Transverse colon (tissue), 4 donors: ENCODE data around the gene CRYBG1. TPM values are rescaled to one million over a fixed set of nuclear protein-coding genes. Genes with fewer than 3 reads are reported as not detected.

ENCODE experiments used
- DNase-seq: peaks from one replicate; pipeline ENCODE4 v3.0.0-alpha.2; 2019
- H3K27ac ChIP-seq, 4 donors: fragments of 200-600 bp; sonication (generic); 2 replicates each; pipeline ENCODE4 v1.5.1; 2016 to 2018; ENCODE audit warnings: inconsistent platforms in 4 of 4
- H3K27me3 ChIP-seq: fragments of 200-600 bp; sonication (generic); 2 replicates; pipeline ENCODE4 v1.5.1; 2017; ENCODE audit warnings: inconsistent platforms
- H3K36me3 ChIP-seq, 4 donors: fragments of 200-600 bp; sonication (generic); 2 replicates each; pipeline ENCODE4 v1.5.1; 2017 to 2019; ENCODE audit warnings: inconsistent platforms in 4 of 4
- H3K4me1 ChIP-seq, 4 donors: fragments of 200-600 bp; sonication (generic); 2 replicates each; pipeline ENCODE4 v1.5.1; 2017 to 2020; ENCODE audit warnings: inconsistent platforms in 4 of 4
- H3K4me3 ChIP-seq, 4 donors: fragments of 200-600 bp; sonication (generic); 1 replicate in 1 of 4; 2 replicates in 3 of 4; pipeline versions ENCODE4 v1.5.1 to v1.6.1; 2017 to 2019; ENCODE audit warnings: inconsistent platforms in 4 of 4
- H3K9me3 ChIP-seq, 2 donors: fragments of 200-600 bp; sonication (generic); 2 replicates each; pipeline ENCODE4 v1.5.1; 2017 to 2019; ENCODE audit warnings: inconsistent platforms in 2 of 2
- EP300 ChIP-seq: sonication (generic); formaldehyde crosslinking; IDR thresholded peaks from one replicate; pipeline ENCODE4 v1.6.1; 2017; ENCODE audit warnings: antibody characterized with exemption, low read depth
- POLR2A ChIP-seq: fragments of 450-650 bp; IDR thresholded peaks from one replicate; pipeline ENCODE4 v1.6.1; 2016; ENCODE audit warnings: antibody characterized with exemption, mild to moderate bottlenecking, moderate library complexity
- POLR2AphosphoS5 ChIP-seq, 3 donors: sonication (generic); formaldehyde crosslinking; IDR thresholded peaks; one replicate each; pipeline ENCODE4 v1.6.1; 2016; ENCODE audit warnings: antibody characterized with exemption in 3 of 3
- WGBS, 2 donors: methylation state at CpG; one replicate each; pipeline ENCODE4 v1.1.5; 2018; ENCODE audit warnings: low coverage in 1 of 2; 5-methylcytosine and 5-hydroxymethylcytosine counted together
- in situ Hi-C, 4 donors: fragments of 200-750 bp; cut with MboI; loops; one replicate each; pipeline versions ENCODE4 v1.15.0 to v1.15.1; 2017; ENCODE audit warnings: low sequenced_read_pairs in 3 of 4, low pct_ligation_motif_present in 1 of 4, low pct_unique_long_range_greater_than_20kb in 1 of 4
- intact Hi-C: fragments of 100-400 bp; cut with DNase I; formaldehyde crosslinking; loops from one replicate; pipeline ENCODE4 v1.15.1; 2023; ENCODE audit warnings: low total_unique reads
- total RNA-seq, 4 donors: library from RNA; depleted of rRNA; stranded (reverse); fragments of >200 nt; gene quantifications; one replicate each; pipeline ENCODE4 v1.1.0, GENCODE V29; 2016
- TF ChIP-seq, protein P1 (sequence below), 5 experiments: fragments of 200-600 bp in 3 of 5; fragments of 450-650 bp in 2 of 5; sonication (generic) in 3 of 5; IDR thresholded peaks; 1 replicate in 2 of 5; 2 replicates in 3 of 5; pipeline ENCODE4 v1.5.1; 2016 to 2017; ENCODE audit warnings: antibody characterized with exemption in 5 of 5, inconsistent platforms in 3 of 5, mild to moderate bottlenecking in 2 of 5, moderate library complexity in 1 of 5

CRYBG1 gene
- total RNA-seq, 4 donors from 2014 or later: 64.3 to 112 (median 70.2) TPM

DNA sequence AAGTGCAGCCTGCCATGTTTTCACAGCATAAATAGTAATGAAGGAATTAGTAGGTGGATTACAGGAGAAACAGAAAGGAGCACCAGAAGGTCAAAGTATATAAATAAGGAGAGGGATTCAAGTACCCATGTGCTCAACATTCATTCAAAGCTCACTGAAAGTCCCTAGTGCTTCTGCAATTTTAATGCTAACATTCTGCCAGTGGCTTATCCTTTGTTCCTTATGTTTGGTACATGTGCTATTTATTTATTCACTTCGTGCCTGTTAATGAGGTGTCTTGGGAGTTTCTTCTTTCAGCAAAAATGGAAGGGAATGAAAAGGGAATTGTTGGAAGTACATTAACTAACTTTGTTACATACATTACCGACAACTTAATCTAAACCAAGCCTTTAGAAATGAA, 105.7 kb downstream of the CRYBG1 start:
- Histone ChIP-seq H3K4me1 (peaks cover 0 to 18% (median 13%) of the 10 kb centered on the region in 4 donors), H3K4me3 (no peak overlapping the region), H3K36me3 (no peaks in the 10 kb centered on the region), H3K27me3 (no peaks in the 10 kb centered on the region), H3K9me3 (no peaks in the 10 kb centered on the region), H3K27ac (no peak overlapping the region)
- WGBS, 2 donors: 78 to 87% methylated on average over 2 of the region's 2 CpGs
- intact Hi-C loops: no loop called here
- TF ChIP-seq, protein P1, sequence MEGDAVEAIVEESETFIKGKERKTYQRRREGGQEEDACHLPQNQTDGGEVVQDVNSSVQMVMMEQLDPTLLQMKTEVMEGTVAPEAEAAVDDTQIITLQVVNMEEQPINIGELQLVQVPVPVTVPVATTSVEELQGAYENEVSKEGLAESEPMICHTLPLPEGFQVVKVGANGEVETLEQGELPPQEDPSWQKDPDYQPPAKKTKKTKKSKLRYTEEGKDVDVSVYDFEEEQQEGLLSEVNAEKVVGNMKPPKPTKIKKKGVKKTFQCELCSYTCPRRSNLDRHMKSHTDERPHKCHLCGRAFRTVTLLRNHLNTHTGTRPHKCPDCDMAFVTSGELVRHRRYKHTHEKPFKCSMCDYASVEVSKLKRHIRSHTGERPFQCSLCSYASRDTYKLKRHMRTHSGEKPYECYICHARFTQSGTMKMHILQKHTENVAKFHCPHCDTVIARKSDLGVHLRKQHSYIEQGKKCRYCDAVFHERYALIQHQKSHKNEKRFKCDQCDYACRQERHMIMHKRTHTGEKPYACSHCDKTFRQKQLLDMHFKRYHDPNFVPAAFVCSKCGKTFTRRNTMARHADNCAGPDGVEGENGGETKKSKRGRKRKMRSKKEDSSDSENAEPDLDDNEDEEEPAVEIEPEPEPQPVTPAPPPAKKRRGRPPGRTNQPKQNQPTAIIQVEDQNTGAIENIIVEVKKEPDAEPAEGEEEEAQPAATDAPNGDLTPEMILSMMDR (IDR thresholded peaks at IDR 0.05): no peak
- TF ChIP-seq POLR2A: no peak
- TF ChIP-seq POLR2AphosphoS5 (IDR thresholded peaks at IDR 0.05): no peak
- TF ChIP-seq EP300: no peak
- no peak for DNase-seq
- in situ Hi-C loops: no loop called here

DNA sequence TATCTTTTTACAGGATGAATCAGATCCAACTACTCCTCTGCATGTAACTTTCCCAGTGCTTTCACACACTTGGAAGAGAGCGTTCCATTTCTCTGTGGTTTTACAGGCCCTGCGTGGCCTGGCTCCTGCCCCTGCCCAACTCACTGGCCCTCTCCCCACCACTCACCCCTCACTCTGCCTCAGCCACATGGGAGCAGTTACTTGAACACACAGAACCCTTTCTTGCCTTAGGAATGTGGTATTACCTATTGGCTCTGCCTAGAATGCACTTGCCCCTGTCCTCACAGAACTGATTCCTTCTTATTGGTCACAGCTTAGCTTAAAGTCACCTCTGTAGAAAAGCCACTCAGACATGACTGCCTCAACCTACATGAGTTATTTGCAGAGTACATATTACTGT, 108.4 kb downstream of the CRYBG1 start:
- in situ Hi-C loops: no loop called here
- Histone ChIP-seq H3K27me3 (no peaks in the 10 kb centered on the region), H3K9me3 (no peaks in the 10 kb centered on the region), H3K36me3 (no peaks in the 10 kb centered on the region), H3K4me3 (no peak overlapping the region), H3K4me1 (peaks cover 0 to 20% (median 13%) of the 10 kb centered on the region in 4 donors), H3K27ac (no peak overlapping the region)
- DNase-seq: no peak
- intact Hi-C loops: no loop called here
- 87 to 98% methylated on average over 2 of the region's 2 CpGs for WGBS, 2 donors
- TF ChIP-seq EP300 (no peak), POLR2AphosphoS5 (IDR thresholded peaks at IDR 0.05) (no peak)

DNA sequence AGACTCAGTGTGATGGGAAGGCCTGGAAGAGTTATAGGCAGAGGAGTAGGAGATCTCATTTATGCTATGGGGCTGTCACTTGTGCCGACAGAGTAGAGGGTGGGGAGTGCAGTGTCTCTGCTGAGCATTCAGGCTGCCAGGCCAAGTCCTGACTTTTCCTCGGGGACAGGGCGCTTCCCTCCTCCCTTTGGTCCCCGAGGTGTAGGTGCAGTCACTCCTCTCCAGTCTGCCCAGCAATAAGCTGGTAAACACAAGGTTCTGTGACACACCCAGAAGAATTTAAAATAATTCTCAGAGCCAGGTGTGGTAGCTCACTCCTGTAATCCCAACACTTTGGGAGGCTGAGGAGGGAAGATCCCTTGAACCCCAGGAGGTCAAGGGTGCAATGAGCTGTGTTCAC, 109.4 kb downstream of the CRYBG1 start:
- intact Hi-C loops (no loop called here), in situ Hi-C loops (no loop called here)
- H3K4me3 ChIP-seq: no peak overlapping the region
- H3K36me3 ChIP-seq: no peaks in the 10 kb centered on the region
- TF ChIP-seq, protein P1 (IDR thresholded peaks at IDR 0.05): no peak
- TF ChIP-seq POLR2AphosphoS5 (IDR thresholded peaks at IDR 0.05) (no peak), EP300 (no peak), POLR2A (no peak)
- H3K27me3 ChIP-seq: no peaks in the 10 kb centered on the region
- WGBS, 2 donors: 20 to 31% methylated on average over 3 to 4 of the region's 4 CpGs
- peak; percentile 51 for DNase-seq
- H3K9me3 ChIP-seq: no peaks in the 10 kb centered on the region
- H3K27ac ChIP-seq: peak overlapping the region; percentile 24 to 69 (median 54)
- peaks cover 0 to 20% (median 13%) of the 10 kb centered on the region in 4 donors for H3K4me1 ChIP-seq

DNA sequence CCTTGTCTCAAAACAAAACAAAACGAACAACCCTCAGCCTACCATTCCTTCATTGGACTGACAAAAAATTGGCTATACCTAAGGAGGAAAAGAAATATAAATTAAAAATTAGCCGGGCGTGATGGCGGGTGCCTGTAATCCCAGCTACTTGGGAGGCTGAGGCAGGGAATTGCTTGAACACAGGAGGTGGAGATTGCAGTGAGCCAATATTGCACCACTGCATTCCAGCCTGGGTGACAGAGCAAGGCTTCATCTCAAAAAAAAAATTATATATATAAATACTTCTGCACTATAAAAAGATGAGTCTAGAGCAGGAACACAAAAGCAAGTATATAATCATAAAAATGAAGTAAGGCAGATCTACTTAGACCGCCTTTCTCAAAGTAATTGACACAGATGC, 109.8 kb downstream of the CRYBG1 start:
- Histone ChIP-seq H3K27me3 (no peaks in the 10 kb centered on the region), H3K4me3 (no peak overlapping the region), H3K4me1 (peaks cover 0 to 20% (median 13%) of the 10 kb centered on the region in 4 donors), H3K9me3 (no peaks in the 10 kb centered on the region), H3K36me3 (no peaks in the 10 kb centered on the region), H3K27ac (peak overlapping the region in 3 of 4 donors; percentile 48 to 69 (median 60))
- WGBS, 2 donors: 41 to 51% methylated on average over 4 to 5 of the region's 5 CpGs
- DNase-seq: no peak
- intact Hi-C loops: no loop called here
- in situ Hi-C loops: no loop called here
- TF ChIP-seq POLR2AphosphoS5 (IDR thresholded peaks at IDR 0.05) (no peak), EP300 (no peak), POLR2A (no peak)
- TF ChIP-seq, protein P1 (IDR thresholded peaks at IDR 0.05): no peak

DNA sequence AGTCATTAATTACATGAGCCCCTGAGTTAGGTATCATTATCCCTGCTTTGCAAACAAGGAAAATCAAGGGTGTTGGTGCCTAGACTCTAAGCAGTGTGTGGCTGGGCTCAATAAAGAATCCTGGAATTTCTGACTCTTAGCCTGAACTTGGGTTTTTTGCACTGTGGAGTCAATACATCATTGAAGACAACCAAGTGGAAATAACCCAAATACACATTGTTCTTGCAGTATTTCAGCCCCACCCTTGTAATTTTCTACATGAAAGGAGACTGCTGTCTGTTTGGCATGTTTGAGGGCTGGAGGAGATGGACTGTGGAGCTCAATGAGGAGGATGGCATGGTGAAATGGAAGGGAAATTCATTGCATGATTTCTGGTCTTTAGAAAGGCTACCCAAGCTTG, 110.3 kb downstream of the CRYBG1 start:
- no peaks in the 10 kb centered on the region for H3K36me3 ChIP-seq
- no peaks in the 10 kb centered on the region for H3K9me3 ChIP-seq
- in situ Hi-C loops: no loop called here
- DNase-seq: no peak
- peaks cover 0 to 20% (median 13%) of the 10 kb centered on the region in 4 donors for H3K4me1 ChIP-seq
- H3K27me3 ChIP-seq: no peaks in the 10 kb centered on the region
- TF ChIP-seq POLR2AphosphoS5 (IDR thresholded peaks at IDR 0.05): no peak
- TF ChIP-seq, protein P1 (IDR thresholded peaks at IDR 0.05): no peak
- TF ChIP-seq POLR2A: no peak
- no peak for TF ChIP-seq EP300
- H3K27ac ChIP-seq: peak overlapping the region in 1 of 4 donors; percentile 69
- no peak overlapping the region for H3K4me3 ChIP-seq
- intact Hi-C loops: no loop called here
